Measurements from ENCODE around the gene CNGA2. TPM values are rescaled to one million over a fixed set of nuclear protein-coding genes. Genes with fewer than 3 reads are reported as not detected.
"Not testable (repeated sequence)": the region's sequence is repeated elsewhere in the genome, so short reads cannot be mapped to it uniquely, and the experiment has no call there.

Gene CNGA2
- not detected for total RNA-seq

GRCh38 chrX:151734446-151734845 lies at the start of gene CNGA2:
TSS of gene CNGA2 (plus strand) at chrX:151734746. CDS start at chrX:151738484, 3,738 bp downstream.
- Mint-ChIP-seq H3K9me3 (no peaks in the 10 kb centered on the region), H3K36me3 (no peaks in the 10 kb centered on the region), H3K27ac (no peak within 1 kb of the TSS)
- ATAC-seq, result no peak
- no peak for DNase-seq (ENCODE audit: low spot score in 2 of 2)

GRCh38 chrX:151687635-151688034 lies 46.9 kb upstream of the CNGA2 start:
- no peak overlapping the region for H3K27ac Mint-ChIP-seq
- no peaks in the 10 kb centered on the region for H3K36me3 Mint-ChIP-seq
- ATAC-seq (no peak), DNase-seq (ENCODE audit: low spot score in 2 of 2) (no peak)
- no peaks in the 10 kb centered on the region for H3K9me3 Mint-ChIP-seq

GRCh38 chrX:151688695-151689094 lies 45.9 kb upstream of the CNGA2 start:
- ATAC-seq, result no peak
- Mint-ChIP-seq H3K27ac (no peak overlapping the region), H3K36me3 (no peaks in the 10 kb centered on the region), H3K9me3 (no peaks in the 10 kb centered on the region)
- DNase-seq (ENCODE audit: low spot score in 2 of 2), result no peak

- ATAC-seq, result no peak
- H3K9me3 Mint-ChIP-seq, result no peaks in the 10 kb centered on the region
- no peaks in the 10 kb centered on the region for H3K36me3 Mint-ChIP-seq
- DNase-seq (ENCODE audit: low spot score in 2 of 2), result no peak
- no peak overlapping the region for H3K27ac Mint-ChIP-seq
Observed at GRCh38 chrX:151692825-151693224, 41.7 kb upstream of the CNGA2 start.

- DNase-seq (ENCODE audit: low spot score in 2 of 2), result no peak
- Mint-ChIP-seq H3K27ac (no peak overlapping the region), H3K9me3 (no peaks in the 10 kb centered on the region), H3K36me3 (no peaks in the 10 kb centered on the region)
- ATAC-seq, result no peak
Observed at GRCh38 chrX:151694121-151694520, 40.4 kb upstream of the CNGA2 start.

- Mint-ChIP-seq H3K27ac (no peak within 1 kb of the TSS), H3K9me3 (no peaks in the 10 kb centered on the region), H3K36me3 (no peaks in the 10 kb centered on the region)
- ATAC-seq, result no peak
- DNase-seq (ENCODE audit: low spot score in 2 of 2), result no peak
Observed at GRCh38 chrX:151694661-151695582, 39.6 kb upstream of the CNGA2 start, which contains the start of gene PRRG3. TSS of gene PRRG3 (plus strand) at chrX:151695458. CDS start at chrX:151698815, 3,357 bp downstream.

- no peak overlapping the region for H3K27ac Mint-ChIP-seq
Observed at GRCh38 chrX:151695583-151696340, 38.8 kb upstream of the CNGA2 start.

GRCh38 chrX:151697082-151697481 lies 37.5 kb upstream of the CNGA2 start:
- H3K27ac Mint-ChIP-seq, H3K9me3 Mint-ChIP-seq: not testable (repeated sequence)

More at GRCh38 chrX:151695583-151696340, 38.8 kb upstream of the CNGA2 start:
- Mint-ChIP-seq H3K36me3 (no peaks in the 10 kb centered on the region), H3K9me3 (no peaks in the 10 kb centered on the region)
- no peak for ATAC-seq
- no peak for DNase-seq (ENCODE audit: low spot score in 2 of 2)

GRCh38 chrX:151697522-151697921 lies 37.0 kb upstream of the CNGA2 start:
- DNase-seq (ENCODE audit: low spot score in 2 of 2), result no peak

More at GRCh38 chrX:151697082-151697481, 37.5 kb upstream of the CNGA2 start:
- not testable (repeated sequence) for DNase-seq (ENCODE audit: low spot score in 2 of 2); H3K36me3 Mint-ChIP-seq; ATAC-seq

GRCh38 chrX:151698485-151698884 lies 36.1 kb upstream of the CNGA2 start:
- ATAC-seq (no peak), DNase-seq (ENCODE audit: low spot score in 2 of 2) (no peak)
- no peaks in the 10 kb centered on the region for H3K36me3 Mint-ChIP-seq
- H3K27ac Mint-ChIP-seq, result no peak overlapping the region
- no peaks in the 10 kb centered on the region for H3K9me3 Mint-ChIP-seq

More at GRCh38 chrX:151697522-151697921, 37.0 kb upstream of the CNGA2 start:
- Mint-ChIP-seq H3K9me3 (no peaks in the 10 kb centered on the region), H3K27ac (no peak overlapping the region), H3K36me3 (no peaks in the 10 kb centered on the region)
- no peak for ATAC-seq

- no peaks in the 10 kb centered on the region for H3K36me3 Mint-ChIP-seq
- DNase-seq (ENCODE audit: low spot score in 2 of 2) (no peak), ATAC-seq (no peak)
- no peaks in the 10 kb centered on the region for H3K9me3 Mint-ChIP-seq
- H3K27ac Mint-ChIP-seq, result no peak overlapping the region
Observed at GRCh38 chrX:151699746-151700145, 34.8 kb upstream of the CNGA2 start.

- Mint-ChIP-seq H3K9me3 (no peaks in the 10 kb centered on the region), H3K27ac (no peak overlapping the region), H3K36me3 (no peaks in the 10 kb centered on the region)
- ATAC-seq, result no peak
- DNase-seq (ENCODE audit: low spot score in 2 of 2), result no peak
Observed at GRCh38 chrX:151700581-151700980, 34.0 kb upstream of the CNGA2 start.

- Mint-ChIP-seq H3K9me3 (no peaks in the 10 kb centered on the region), H3K36me3 (no peaks in the 10 kb centered on the region), H3K27ac (no peak overlapping the region)
- ATAC-seq (no peak), DNase-seq (ENCODE audit: low spot score in 2 of 2) (no peak)
Observed at GRCh38 chrX:151701071-151701470, 33.5 kb upstream of the CNGA2 start.

GRCh38 chrX:151701531-151701930 lies 33.0 kb upstream of the CNGA2 start:
- H3K27ac Mint-ChIP-seq, result no peak overlapping the region

GRCh38 chrX:151702026-151702714 lies 32.4 kb upstream of the CNGA2 start:
- ATAC-seq, result no peak
- H3K9me3 Mint-ChIP-seq, result no peaks in the 10 kb centered on the region
- H3K36me3 Mint-ChIP-seq, result no peaks in the 10 kb centered on the region
- H3K27ac Mint-ChIP-seq, result no peak overlapping the region
- DNase-seq (ENCODE audit: low spot score in 2 of 2), result no peak

More at GRCh38 chrX:151701531-151701930, 33.0 kb upstream of the CNGA2 start:
- no peaks in the 10 kb centered on the region for H3K36me3 Mint-ChIP-seq
- H3K9me3 Mint-ChIP-seq, result no peaks in the 10 kb centered on the region
- DNase-seq (ENCODE audit: low spot score in 2 of 2) (no peak), ATAC-seq (no peak)

GRCh38 chrX:151702741-151703340 lies 31.7 kb upstream of the CNGA2 start:
- H3K36me3 Mint-ChIP-seq, result no peaks in the 10 kb centered on the region
- ATAC-seq (no peak), DNase-seq (ENCODE audit: low spot score in 2 of 2) (no peak)
- no peaks in the 10 kb centered on the region for H3K9me3 Mint-ChIP-seq
- no peak overlapping the region for H3K27ac Mint-ChIP-seq

All from activated naive CD4-positive, alpha-beta T cell treated with anti-CD3 and anti-CD28 coated beads, Interleukin-2, amount 50 U/mL, for 72 hours (primary cell).